Left ventricle myocardium inferior (tissue), 1 donor: ENCODE results near the gene XYLT1. TPM values are rescaled to one million over a fixed set of nuclear protein-coding genes. Genes with fewer than 3 reads are reported as not detected.

Experiments
- DNase-seq: peaks from one replicate; pipeline ENCODE4 v3.0.0-alpha.2; 2020
- H3K27ac ChIP-seq: fragments of 200-600 bp; replicated peaks from 2 replicates; pipeline ENCODE4 v1.8.0; 2021
- H3K27me3 ChIP-seq: fragments of 200-600 bp; 2 replicates; pipeline ENCODE4 v1.8.0; 2021; ENCODE audit warnings: low read depth
- H3K36me3 ChIP-seq: fragments of 200-600 bp; 2 replicates; pipeline ENCODE4 v1.8.0; 2021
- H3K4me1 ChIP-seq: fragments of 200-600 bp; 2 replicates; pipeline ENCODE4 v1.8.0; 2021
- H3K4me3 ChIP-seq: fragments of 200-600 bp; 2 replicates; pipeline ENCODE4 v1.8.0; 2021; ENCODE audit warnings: mild to moderate bottlenecking, moderate library complexity
- H3K9me3 ChIP-seq: fragments of 200-600 bp; replicated peaks from 2 replicates; pipeline ENCODE4 v1.8.0; 2021
- CTCF ChIP-seq: fragments of 200-600 bp; IDR thresholded peaks from 2 replicates; pipeline ENCODE4 v1.8.0; 2021; ENCODE audit warnings: antibody characterized with exemption, mild to moderate bottlenecking, borderline replicate concordance
- intact Hi-C: fragments of 100-400 bp; cut with micrococcal nuclease; formaldehyde crosslinking; loops from one replicate; pipeline ENCODE4 v1.11.0; 2022
- total RNA-seq: library from RNA; stranded (reverse); fragmentation: NEBNext Ultra II Directional; extraction: Animal tissue kit (Norgen Biotek cat#: 25700); gene quantifications from one replicate; pipeline ENCODE4 v1.2.1, GENCODE V29; 2021
- donor health status: DM: no; HTN: yes; CAD: no; lungs with severe emphysema.

XYLT1 gene
- total RNA-seq, 1 donor from 2014 or later: 1.4 TPM

GRCh38 chr16:17269439-17269838, 201.3 kb downstream of the XYLT1 start:
- H3K36me3 ChIP-seq: no peaks in the 10 kb centered on the region
- H3K27me3 ChIP-seq: no peaks in the 10 kb centered on the region
- TF ChIP-seq CTCF: no peak
- H3K9me3 ChIP-seq: no peaks in the 10 kb centered on the region
- no peak overlapping the region for H3K4me3 ChIP-seq
- DNase-seq: no peak
- intact Hi-C loops: no loop called here
- H3K4me1 ChIP-seq: peaks cover 9% of the 10 kb centered on the region
- no peak overlapping the region for H3K27ac ChIP-seq

- TF ChIP-seq CTCF: no peak
- DNase-seq: no peak
- no peaks in the 10 kb centered on the region for H3K9me3 ChIP-seq
- intact Hi-C loops: no loop called here
- H3K4me3 ChIP-seq: no peak overlapping the region
- H3K27ac ChIP-seq: no peak overlapping the region
- no peaks in the 10 kb centered on the region for H3K27me3 ChIP-seq
- H3K4me1 ChIP-seq: peaks cover 9% of the 10 kb centered on the region
- H3K36me3 ChIP-seq: no peaks in the 10 kb centered on the region
These were observed 204.0 kb downstream of the XYLT1 start for GRCh38 chr16:17266608-17267313.

GRCh38 chr16:17265154-17265553, 205.6 kb downstream of the XYLT1 start:
- Histone ChIP-seq H3K27me3 (no peaks in the 10 kb centered on the region), H3K27ac (no peak overlapping the region), H3K4me3 (no peak overlapping the region), H3K9me3 (no peaks in the 10 kb centered on the region), H3K36me3 (no peaks in the 10 kb centered on the region), H3K4me1 (peaks cover 1% of the 10 kb centered on the region)
- TF ChIP-seq CTCF: no peak
- no peak for DNase-seq
- intact Hi-C loops: no loop called here

- H3K36me3 ChIP-seq: no peaks in the 10 kb centered on the region
- no peak for DNase-seq
- intact Hi-C loops: no loop called here
These were observed 209.4 kb downstream of the XYLT1 start for GRCh38 chr16:17261197-17261858.

GRCh38 chr16:17260276-17260849, 210.4 kb downstream of the XYLT1 start:
- H3K27ac ChIP-seq: no peak overlapping the region
- H3K36me3 ChIP-seq: no peaks in the 10 kb centered on the region
- H3K4me3 ChIP-seq: no peak overlapping the region
- no peaks in the 10 kb centered on the region for H3K9me3 ChIP-seq
- no peaks in the 10 kb centered on the region for H3K4me1 ChIP-seq
- no peaks in the 10 kb centered on the region for H3K27me3 ChIP-seq
- no peak for TF ChIP-seq CTCF
- no peak for DNase-seq
- intact Hi-C loops: no loop called here

More at GRCh38 chr16:17261197-17261858, 209.4 kb downstream of the XYLT1 start:
- Histone ChIP-seq H3K4me1 (no peaks in the 10 kb centered on the region), H3K27ac (no peak overlapping the region), H3K27me3 (no peaks in the 10 kb centered on the region), H3K4me3 (no peak overlapping the region), H3K9me3 (no peaks in the 10 kb centered on the region)
- no peak for TF ChIP-seq CTCF
